HG02840 (cell line): ENCODE measurements around the gene MANBA.
A peak's percentile ranks its signal among the peaks of the same experiment; 100 is the strongest.
"Not testable (repeated sequence)": the region's sequence is repeated elsewhere in the genome, so short reads cannot be mapped to it uniquely, and the experiment has no call there.

ENCODE experiments used
- ATAC-seq: cut with Tn5 transposase; IDR thresholded peaks from one replicate; pipeline ENCODE4 v1.9.1; 2021; ENCODE audit warnings: mild to moderate bottlenecking, moderate library complexity, moderate number of reproducible peaks; ENCODE audit not compliant: unreplicated experiment, low FRiP score

The MANBA gene

DNA sequence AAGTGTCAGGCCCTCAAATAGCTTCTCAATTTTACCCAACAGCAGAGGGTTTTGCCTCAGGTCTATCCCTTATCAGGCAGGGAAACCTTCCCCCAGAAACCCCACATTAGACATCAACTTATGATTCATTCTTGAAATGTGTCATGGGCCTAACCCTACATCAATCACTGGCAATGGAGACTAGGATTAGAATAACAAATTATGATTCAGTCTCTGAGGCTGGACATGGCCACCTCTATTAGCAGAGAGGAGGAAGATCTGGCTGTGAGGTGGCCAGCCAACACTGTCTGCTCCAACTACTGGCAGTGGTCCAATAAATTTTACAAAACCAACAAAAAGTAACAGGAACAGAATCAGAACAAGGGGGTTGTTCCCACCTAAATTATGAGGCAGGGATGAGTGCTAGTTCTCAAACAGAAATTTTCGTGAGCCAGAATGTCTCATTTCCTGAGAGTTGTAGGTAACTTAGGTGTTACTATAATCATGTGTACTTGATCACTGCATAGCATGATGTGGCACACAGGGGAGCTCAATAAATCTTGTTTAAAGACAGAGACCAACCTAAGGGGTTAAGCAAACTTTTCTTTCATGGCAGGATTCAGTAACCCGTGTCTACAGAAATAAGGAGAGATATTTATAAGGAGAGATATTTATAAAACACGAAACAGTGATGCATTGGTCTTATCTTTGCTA is 132.8 kb downstream of the MANBA start:
- ATAC-seq = no peak

- ATAC-seq = peak; percentile 90
Observed at GRCh38 chr4:102625232-102625930, 135.4 kb downstream of the MANBA start.

GRCh38 chr4:102624505-102624904 is 136.3 kb downstream of the MANBA start:
- ATAC-seq = no peak

DNA sequence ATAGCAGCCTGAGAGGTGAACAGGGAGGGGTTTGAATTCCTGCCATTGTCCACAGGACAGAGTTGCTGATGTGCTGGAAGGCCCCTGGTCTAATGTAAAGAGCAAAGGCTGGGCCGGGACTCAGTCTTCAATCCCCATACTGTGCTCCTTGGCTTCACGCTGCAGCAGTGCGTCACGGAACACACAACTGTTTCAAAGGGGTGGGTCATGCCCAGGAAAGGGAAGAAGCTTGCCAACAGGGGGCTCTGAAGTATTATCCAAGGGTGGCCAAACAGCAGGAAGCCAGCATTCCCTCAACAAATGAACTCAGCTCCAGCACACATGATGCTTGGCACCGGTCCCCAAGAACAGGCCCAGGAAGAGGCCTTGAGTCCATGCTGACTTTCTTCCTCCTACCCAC is 137.1 kb downstream of the MANBA start:
- no peak for ATAC-seq

DNA sequence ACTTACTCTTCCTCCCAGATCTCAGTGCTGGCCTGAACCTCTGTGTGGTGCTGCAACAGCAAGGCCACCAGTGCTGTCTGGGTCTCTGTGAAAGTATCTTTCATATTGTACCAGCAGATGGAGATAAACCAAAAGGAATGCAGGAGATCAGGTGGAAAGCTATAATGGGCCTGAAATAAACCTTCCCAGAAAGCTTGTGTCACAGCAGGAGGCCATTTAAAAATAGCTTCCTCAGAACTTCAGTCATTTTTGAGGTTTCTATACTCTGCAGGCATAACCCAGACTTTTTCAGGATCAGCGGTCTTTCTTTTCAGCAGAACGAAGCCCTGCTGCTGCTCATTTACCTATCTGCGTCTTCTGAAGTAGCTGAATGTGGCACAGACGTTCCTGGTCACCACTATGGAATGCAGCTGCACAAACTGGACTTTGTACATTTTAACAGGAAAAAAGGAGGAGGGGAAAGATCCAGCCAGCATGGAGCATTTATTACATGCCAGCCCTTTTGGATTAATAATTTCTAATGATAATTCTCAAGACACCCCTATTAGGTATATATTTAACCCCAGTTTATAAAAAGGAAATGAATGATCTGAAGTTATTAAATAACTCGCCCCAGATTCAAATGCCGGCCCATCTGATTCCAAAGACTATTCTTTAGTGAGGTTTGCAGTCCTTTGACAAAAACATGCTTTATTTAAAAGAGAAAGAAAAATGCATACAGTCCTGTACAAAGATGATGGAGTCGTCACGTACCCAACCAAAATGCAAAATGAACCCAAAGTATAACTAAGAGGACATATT is 139.9 kb downstream of the MANBA start:
- no peak for ATAC-seq

- ATAC-seq = not testable (repeated sequence)
Observed at GRCh38 chr4:102619776-102620631, 140.8 kb downstream of the MANBA start.

DNA sequence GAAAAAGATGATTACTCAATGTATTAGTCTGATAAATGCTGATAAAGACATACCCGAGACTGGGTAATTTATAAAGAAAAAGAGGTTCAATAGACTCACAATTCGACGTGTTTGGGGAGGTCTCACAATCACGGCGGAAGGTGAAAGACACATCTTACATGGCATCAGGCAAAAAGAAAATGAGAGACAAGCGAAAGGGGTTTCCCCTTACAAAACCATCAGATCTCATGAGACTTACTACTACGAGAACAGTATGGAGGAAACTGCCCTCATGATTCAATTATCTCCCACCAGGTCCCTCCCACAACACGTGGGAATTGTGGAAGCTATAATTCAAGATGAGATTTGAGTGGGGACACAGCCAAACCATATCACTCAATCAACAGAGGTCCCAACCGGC is 141.7 kb downstream of the MANBA start:
- not testable (repeated sequence) for ATAC-seq

DNA sequence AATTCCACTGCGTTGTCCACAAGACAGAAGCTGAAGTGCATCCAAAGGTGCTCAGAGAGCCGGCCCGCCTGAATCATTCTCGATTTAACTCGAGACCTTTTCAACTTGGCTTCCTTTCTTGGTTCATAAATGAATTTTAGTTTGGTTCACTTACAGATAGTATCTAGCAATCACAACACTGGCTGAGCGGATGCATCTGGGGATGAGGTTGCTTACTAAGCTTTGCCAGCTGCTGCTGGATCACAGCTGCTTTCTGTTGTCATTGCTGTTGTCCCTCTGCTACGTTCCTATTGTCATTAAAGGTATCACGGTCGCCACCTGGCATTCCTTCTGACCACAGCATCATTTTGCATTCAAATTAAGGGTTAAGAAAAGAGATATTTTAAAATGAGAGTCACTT is 144.1 kb downstream of the MANBA start:
- no peak for ATAC-seq

- ATAC-seq = no peak
Observed at GRCh38 chr4:102614801-102615200, 146.0 kb downstream of the MANBA start.

DNA sequence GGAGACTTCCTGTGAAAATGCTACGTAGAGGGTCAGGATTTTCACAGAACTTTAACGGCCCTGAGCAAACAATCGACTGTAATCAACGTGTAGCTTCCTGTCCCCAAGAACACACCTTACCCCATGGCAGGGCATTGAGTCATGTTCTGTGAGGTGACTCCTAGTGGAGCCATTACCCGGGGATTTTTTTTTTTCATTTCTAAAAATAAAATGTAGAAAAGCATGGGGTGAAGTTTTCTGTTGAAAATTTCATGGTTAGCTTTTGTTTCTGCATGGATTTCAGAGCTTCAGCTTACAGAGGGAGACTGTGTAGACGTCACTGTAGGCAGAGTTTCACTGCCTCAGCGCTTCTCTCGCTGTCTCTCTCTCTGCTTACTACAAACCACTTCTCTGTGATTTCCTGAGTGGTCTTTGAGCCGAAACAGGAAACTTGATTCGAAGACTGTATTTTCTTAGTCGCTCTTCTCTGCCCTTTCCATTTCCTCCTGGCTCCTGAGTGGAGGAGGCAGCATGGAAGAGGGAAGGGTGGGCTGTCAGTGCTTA is 147.9 kb downstream of the MANBA start:
- no peak for ATAC-seq

- ATAC-seq = no peak
Observed at GRCh38 chr4:102612210-102612609, 148.6 kb downstream of the MANBA start.

GRCh38 chr4:102610476-102610875 is 150.3 kb downstream of the MANBA start:
- no peak for ATAC-seq

- ATAC-seq = no peak
Observed at GRCh38 chr4:102610007-102610406, 150.8 kb downstream of the MANBA start.

DNA sequence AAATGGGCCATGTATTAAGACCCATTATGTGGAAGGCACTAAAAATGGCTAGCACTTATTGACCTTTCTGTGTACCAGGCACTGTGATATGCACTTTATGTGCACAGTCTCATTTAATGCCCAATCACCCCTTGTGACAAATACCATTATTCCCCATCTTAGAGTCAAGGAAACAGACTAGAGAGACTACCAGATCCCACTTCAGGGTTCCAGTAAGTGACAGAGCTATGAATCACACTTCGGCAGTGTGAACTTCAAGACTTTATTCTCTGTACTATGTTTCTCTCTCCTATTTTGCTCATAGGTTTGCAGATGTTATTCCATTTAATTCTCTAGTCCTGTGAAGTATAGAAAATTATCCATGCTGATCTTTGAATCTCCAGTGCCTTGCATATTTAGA is 152.6 kb downstream of the MANBA start:
- ATAC-seq = no peak

DNA sequence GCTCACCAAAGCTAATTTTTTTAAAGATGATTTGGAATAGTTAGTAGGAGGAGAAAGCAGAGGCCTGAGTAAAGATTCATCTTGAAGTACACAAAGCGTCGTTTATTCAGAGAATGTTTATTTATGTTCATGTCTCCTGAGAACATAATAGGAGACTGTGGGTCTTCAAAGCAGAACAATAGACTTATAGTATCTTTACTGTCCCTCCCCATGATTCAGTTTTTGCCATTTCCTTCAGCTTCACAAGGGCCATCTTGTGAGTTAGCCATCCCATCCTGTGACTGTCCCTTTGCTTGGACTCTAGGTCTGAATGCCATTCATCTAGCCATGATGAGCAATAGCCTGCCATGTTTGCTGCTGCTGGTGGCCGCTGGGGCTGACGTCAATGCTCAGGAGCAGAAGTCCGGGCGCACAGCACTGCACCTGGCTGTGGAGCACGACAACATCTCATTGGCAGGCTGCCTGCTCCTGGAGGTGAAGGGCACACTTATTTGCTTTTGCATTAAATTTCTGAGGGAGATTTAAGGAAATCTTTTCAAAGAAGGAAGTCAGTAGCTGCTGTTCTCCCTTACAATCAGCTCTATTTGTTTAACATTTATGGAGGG is 153.8 kb downstream of the MANBA start:
- no peak for ATAC-seq

GRCh38 chr4:102606261-102606660 is 154.5 kb downstream of the MANBA start:
- no peak for ATAC-seq

DNA sequence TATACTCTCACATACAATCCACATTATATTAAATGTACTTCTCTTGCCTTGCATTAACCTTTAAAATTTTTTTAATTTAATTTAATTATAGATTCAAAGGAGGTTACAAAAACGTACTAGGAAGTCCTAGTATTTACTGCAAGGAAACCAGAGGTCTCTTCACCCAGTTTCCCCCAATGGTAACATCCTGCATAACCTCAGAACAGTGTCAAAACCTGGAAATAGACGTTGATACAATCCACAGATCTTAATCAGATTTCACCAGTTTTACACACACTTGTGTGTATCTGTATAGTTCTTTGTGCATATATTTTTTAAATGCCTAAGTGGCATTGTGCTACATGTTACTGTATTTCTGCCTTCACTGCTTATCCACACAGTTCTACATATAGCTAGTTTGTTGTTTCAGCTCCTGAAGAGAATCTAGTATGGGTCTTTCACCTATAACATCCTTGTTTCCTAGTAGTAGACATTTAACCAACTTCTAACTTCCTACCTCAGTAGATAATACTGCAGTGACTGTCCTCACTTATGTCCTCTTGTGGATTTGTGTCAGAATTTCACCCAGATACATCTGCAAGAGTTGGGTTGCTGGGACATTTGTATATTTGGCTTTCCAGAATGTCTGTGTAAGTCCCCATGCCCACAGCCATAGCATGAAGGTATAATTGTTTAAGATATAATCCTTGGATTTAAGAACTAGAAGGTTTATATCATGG is 156.4 kb downstream of the MANBA start:
- no peak for ATAC-seq

- ATAC-seq = no peak
Observed at GRCh38 chr4:102601586-102602227, 159.1 kb downstream of the MANBA start.

- no peak for ATAC-seq
Observed at GRCh38 chr4:102600689-102601088, 160.1 kb downstream of the MANBA start.
